Fibroblast of villous mesenchyme (primary cell): ENCODE measurements around the gene KIF24. TPM values are rescaled to one million over a fixed set of nuclear protein-coding genes. Genes with fewer than 3 reads are reported as not detected.

Experiments used
- DNase-seq: peaks from one replicate; pipeline ENCODE4 v3.0.0-alpha.2; 2010; ENCODE audit warnings: low read depth
- H3K4me3 ChIP-seq: 2 replicates; pipeline ENCODE4 v1.5.1; 2011; ENCODE audit warnings: low read depth, mild to moderate bottlenecking, low read length
- CTCF ChIP-seq: IDR thresholded peaks from 2 replicates; pipeline ENCODE4 v1.5.1; 2012; ENCODE audit warnings: low read depth, mild to moderate bottlenecking, low read length; ENCODE audit not compliant: insufficient read depth
- total RNA-seq: library from RNA; depleted of rRNA; stranded (reverse); fragments of >200 nt; gene quantifications from 2 replicates; pipeline ENCODE4 v1.2.3, GENCODE V29; 2012

Gene KIF24, protein sequence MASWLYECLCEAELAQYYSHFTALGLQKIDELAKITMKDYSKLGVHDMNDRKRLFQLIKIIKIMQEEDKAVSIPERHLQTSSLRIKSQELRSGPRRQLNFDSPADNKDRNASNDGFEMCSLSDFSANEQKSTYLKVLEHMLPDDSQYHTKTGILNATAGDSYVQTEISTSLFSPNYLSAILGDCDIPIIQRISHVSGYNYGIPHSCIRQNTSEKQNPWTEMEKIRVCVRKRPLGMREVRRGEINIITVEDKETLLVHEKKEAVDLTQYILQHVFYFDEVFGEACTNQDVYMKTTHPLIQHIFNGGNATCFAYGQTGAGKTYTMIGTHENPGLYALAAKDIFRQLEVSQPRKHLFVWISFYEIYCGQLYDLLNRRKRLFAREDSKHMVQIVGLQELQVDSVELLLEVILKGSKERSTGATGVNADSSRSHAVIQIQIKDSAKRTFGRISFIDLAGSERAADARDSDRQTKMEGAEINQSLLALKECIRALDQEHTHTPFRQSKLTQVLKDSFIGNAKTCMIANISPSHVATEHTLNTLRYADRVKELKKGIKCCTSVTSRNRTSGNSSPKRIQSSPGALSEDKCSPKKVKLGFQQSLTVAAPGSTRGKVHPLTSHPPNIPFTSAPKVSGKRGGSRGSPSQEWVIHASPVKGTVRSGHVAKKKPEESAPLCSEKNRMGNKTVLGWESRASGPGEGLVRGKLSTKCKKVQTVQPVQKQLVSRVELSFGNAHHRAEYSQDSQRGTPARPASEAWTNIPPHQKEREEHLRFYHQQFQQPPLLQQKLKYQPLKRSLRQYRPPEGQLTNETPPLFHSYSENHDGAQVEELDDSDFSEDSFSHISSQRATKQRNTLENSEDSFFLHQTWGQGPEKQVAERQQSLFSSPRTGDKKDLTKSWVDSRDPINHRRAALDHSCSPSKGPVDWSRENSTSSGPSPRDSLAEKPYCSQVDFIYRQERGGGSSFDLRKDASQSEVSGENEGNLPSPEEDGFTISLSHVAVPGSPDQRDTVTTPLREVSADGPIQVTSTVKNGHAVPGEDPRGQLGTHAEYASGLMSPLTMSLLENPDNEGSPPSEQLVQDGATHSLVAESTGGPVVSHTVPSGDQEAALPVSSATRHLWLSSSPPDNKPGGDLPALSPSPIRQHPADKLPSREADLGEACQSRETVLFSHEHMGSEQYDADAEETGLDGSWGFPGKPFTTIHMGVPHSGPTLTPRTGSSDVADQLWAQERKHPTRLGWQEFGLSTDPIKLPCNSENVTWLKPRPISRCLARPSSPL (N-terminal part only)
- total RNA-seq: 2.6 and 3.5 TPM in 2 replicates

GRCh38 chr9:34328987-34329832 lies at the start of gene KIF24, which contains the start of gene NUDT2:
Gene KIF24, minus strand, starts transcription at chr9:34329268. Its CDS starts 17,922 bp downstream, at chr9:34311346.
Gene NUDT2, plus strand, starts transcription at chr9:34329569. Its CDS starts 9,471 bp downstream, at chr9:34339040.
- TF ChIP-seq CTCF: no peak

GRCh38 chr9:34378376-34379060 lies 49.5 kb upstream of the KIF24 start:
- no peak for TF ChIP-seq CTCF
- no peak for DNase-seq

More at GRCh38 chr9:34328987-34329832, at the start of gene KIF24, which contains the start of gene NUDT2:
- peak within 1 kb of the TSS; percentile 93 for H3K4me3 ChIP-seq
- peak; percentile 100 for DNase-seq

DNA sequence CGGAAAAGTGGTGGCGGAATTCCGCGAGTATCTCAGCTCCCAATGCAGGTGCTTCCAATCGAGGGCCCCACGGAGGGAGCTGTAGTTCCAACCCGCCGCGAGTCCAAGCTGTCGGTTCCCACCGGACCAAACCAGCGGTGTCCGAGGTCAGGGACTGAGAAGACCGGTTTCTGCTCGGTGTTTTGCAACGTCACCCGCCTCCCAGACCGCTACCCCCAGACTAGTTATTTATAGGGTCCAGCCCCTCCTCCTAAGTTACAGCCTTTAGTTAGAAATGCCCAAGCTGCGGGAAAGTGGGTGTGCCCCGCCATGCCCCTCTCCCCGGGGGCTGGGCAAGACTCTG lies 48.3 kb upstream of the KIF24 start:
- H3K4me3 ChIP-seq: peak overlapping the region; percentile 55
- TF ChIP-seq CTCF: no peak
- DNase-seq: no peak

More at GRCh38 chr9:34378376-34379060, 49.5 kb upstream of the KIF24 start:
- H3K4me3 ChIP-seq: no peak overlapping the region

GRCh38 chr9:34376596-34377403 lies 47.7 kb upstream of the KIF24 start, which contains the start of gene MYORG:
Gene MYORG, minus strand, starts transcription at chr9:34376898. Its CDS starts 3,955 bp downstream, at chr9:34372943.
- TF ChIP-seq CTCF: no peak
- peak; percentile 89 for DNase-seq
- peak within 1 kb of the TSS; percentile 55 for H3K4me3 ChIP-seq

DNA sequence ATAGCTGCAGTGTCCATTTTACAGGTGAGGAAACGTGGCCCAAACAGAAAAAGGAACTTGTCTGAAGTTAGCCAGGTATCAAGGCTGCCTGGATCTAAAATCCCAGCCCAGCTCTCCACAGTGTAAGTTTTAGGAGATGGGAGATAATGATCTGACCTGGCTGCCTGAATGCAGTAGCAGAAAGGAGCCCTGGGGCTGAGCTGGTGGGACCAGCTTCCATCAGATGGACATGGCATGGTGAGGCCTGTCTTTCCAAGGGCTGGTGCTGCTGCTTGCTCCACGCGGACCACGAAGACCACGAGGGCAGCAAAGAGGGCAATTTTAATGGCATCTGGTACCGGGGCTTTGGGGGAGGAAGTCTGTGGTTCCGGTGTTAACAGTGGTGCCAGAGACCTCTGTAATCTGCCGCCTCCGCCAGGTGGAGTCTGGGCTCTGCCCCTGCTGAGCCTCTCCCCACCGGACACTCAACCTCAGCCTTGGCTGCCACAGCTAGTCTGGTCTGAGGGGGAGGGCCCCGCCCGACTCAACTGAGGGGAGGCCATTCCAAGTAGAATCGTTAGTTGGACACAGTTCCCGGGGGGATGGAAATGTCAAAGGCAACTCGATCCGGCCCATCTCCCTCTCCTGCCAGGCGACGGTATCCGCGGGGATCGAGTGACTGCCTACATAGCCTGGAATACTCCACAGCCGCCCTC lies 47.0 kb upstream of the KIF24 start:
- peak overlapping the region; percentile 55 for H3K4me3 ChIP-seq
- DNase-seq: no peak
- no peak for TF ChIP-seq CTCF
